Activated naive CD8-positive, alpha-beta T cell treated with anti-CD3 and anti-CD28 coated beads, Interleukin-2, amount 10 ng/mL, durations not matched to agents 7 days and 5 days (primary cell): Measurements from ENCODE around the gene CROCC2. TPM values are rescaled to one million over a fixed set of nuclear protein-coding genes. Genes with fewer than 3 reads are reported as not detected.

Experiments used
- ATAC-seq: fragments of 150-1000 bp; cut with Tn5 transposase; one replicate; pipeline ENCODE4 v1.10.0; 2021; ENCODE audit warnings: low read depth, moderate library complexity
- POLR2A ChIA-PET: fragments of 350-600 bp; sonication (Branson Sonifier 250); formaldehyde crosslinking; loops from one replicate; lab custom pipeline; 2021; ENCODE audit warnings: antibody characterized with exemption; lab: Charles Lee
- DNase-seq: peaks from one replicate; pipeline ENCODE4 v3.0.0; 2021
- H3K27ac Mint-ChIP-seq: one replicate; pipeline ENCODE4 v1.8.0; 2022; ENCODE audit warnings: mild to moderate bottlenecking, mixed read lengths
- H3K27me3 Mint-ChIP-seq: one replicate; pipeline ENCODE4 v1.8.0; 2022; ENCODE audit warnings: mild to moderate bottlenecking, moderate library complexity, mixed read lengths
- H3K36me3 Mint-ChIP-seq: one replicate; pipeline ENCODE4 v1.8.0; 2021; ENCODE audit warnings: mild to moderate bottlenecking, mixed read lengths
- H3K4me1 Mint-ChIP-seq: one replicate; pipeline ENCODE4 v1.8.0; 2021; ENCODE audit warnings: mixed read lengths
- H3K4me3 Mint-ChIP-seq: one replicate; pipeline ENCODE4 v1.8.0; 2022; ENCODE audit warnings: mild to moderate bottlenecking, moderate library complexity, mixed read lengths
- H3K9me3 Mint-ChIP-seq: one replicate; pipeline ENCODE4 v1.8.0; 2021; ENCODE audit warnings: mixed read lengths
- total RNA-seq, 2 experiments: library from RNA; stranded (reverse); gene quantifications; one replicate each; pipeline ENCODE4 v1.2.3, GENCODE V29; 2021

CROCC2 gene
- total RNA-seq, 2 experiments from 2014 or later, result not detected

DNA sequence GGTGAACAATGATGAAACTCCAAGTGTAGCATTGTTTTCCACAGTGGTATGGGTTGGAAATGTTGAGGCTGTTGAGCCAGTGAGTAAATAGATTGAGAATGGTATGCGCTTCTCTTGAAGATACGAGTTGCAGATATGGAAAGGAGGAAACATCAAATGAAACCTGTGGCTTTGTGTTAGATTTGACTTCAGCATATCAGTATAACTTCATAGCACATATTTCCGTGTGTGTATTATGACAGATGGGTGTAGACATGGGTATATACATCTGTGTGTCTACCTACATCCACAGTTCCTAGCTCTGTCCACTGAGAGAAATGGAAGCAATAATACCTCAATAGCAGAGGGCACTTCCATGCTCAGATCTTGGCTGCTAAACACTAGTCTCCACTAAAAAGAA lies 100.3 kb downstream of the CROCC2 start:
- H3K4me1 Mint-ChIP-seq, result peaks cover 17% of the 10 kb centered on the region

DNA sequence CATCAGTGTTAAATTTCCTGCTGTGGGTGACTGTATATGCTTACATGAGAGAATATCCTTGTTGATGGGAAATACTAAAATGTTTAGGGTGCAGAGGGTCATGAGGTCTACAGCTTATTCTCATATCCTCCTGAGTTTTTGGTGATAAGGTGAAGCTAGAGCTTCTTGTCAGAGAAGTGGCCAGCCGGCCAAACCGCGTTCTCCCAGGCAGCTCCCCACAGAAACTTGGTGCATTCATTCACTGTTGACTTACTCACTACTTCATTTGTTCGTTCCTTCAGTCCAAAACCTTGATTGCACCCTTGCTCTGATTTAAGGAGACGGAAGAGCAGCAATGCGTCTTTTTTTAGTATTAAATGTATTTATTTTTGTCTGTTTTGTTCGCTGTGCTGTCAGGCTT lies 101.0 kb downstream of the CROCC2 start:
- DNase-seq (no peak), ATAC-seq (no peak)
- Mint-ChIP-seq H3K27ac (no peak overlapping the region), H3K36me3 (peaks cover 2% of the 10 kb centered on the region), H3K4me3 (no peak overlapping the region), H3K27me3 (peaks cover 3% of the 10 kb centered on the region), H3K9me3 (peaks cover 9% of the 10 kb centered on the region), H3K4me1 (peaks cover 17% of the 10 kb centered on the region)
- POLR2A ChIA-PET, result no interaction called here

More for the DNA sequence above, 100.3 kb downstream of the CROCC2 start:
- no peak overlapping the region for H3K27ac Mint-ChIP-seq
- no peak overlapping the region for H3K4me3 Mint-ChIP-seq
- no peak for ATAC-seq
- peaks cover 3% of the 10 kb centered on the region for H3K27me3 Mint-ChIP-seq
- POLR2A ChIA-PET, result no interaction called here
- H3K9me3 Mint-ChIP-seq, result peaks cover 9% of the 10 kb centered on the region
- H3K36me3 Mint-ChIP-seq, result peaks cover 2% of the 10 kb centered on the region
- DNase-seq, result no peak

DNA sequence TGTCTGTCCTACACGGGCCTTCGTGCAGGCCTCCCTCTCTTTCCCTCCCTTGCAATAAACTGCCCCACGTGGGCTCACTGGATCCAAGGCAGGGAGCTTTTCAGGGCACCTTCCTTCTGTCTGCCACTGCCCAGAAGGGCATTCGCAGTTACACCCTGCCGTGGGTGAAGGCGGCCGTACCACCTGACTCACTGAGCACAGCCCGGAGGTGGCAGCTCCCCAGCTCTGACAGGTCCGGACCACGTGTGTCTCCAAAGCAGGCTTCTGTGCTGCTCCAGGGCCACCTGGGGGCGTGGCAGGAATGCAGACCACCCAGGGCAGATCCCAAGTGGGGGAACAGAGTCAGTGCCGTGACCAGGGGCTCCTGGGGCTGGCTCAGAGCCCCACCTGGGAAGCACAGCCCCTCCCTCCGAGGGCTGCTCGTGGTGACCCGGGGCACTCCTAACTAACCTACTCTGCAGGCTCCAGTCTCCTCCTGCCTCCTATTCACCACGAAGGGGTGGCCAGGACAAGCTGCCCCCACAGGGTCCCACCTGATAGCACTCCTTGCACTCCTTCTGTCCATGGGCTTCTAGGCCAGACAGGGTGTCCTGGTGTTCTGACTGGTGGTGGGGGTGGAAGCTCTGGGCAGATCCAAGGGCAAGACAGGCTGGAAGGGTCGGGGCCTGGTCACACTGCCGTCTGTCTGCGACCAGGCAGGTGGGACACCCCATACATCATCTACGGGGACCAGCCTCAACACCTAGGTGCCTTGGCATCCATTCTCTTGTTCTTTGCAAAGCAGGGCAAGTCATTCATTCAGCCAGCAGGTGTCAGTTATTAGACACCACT lies 102.0 kb downstream of the CROCC2 start:
- peak; percentile 28 for DNase-seq
- Mint-ChIP-seq H3K27ac (no peak overlapping the region), H3K4me1 (peaks cover 20% of the 10 kb centered on the region), H3K9me3 (peaks cover 9% of the 10 kb centered on the region), H3K36me3 (peaks cover 2% of the 10 kb centered on the region), H3K4me3 (no peak overlapping the region), H3K27me3 (peaks cover 3% of the 10 kb centered on the region)
- no peak for ATAC-seq
- POLR2A ChIA-PET, result no interaction called here

DNA sequence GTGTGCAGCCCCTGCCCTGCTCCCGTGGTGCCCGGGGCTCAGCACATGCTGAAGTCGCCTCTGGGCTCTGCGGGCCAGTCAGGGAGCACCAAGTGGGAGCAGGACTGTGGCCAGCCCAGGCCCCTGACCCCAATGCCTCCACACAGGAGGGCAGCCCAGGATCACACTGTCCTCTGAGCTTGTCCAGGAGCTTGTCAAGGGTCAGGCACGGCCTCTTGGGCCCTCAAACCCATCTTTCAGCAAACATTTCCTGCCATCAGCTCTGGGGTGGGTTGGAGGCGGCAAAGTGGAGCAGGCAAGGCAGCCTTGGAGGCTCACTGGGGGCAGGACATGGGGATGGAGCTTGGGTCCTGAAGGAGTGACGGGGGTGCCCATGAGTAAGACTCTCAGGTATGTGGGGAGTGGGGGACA lies 102.6 kb downstream of the CROCC2 start:
- POLR2A ChIA-PET, result no interaction called here
- no peak for DNase-seq

DNA sequence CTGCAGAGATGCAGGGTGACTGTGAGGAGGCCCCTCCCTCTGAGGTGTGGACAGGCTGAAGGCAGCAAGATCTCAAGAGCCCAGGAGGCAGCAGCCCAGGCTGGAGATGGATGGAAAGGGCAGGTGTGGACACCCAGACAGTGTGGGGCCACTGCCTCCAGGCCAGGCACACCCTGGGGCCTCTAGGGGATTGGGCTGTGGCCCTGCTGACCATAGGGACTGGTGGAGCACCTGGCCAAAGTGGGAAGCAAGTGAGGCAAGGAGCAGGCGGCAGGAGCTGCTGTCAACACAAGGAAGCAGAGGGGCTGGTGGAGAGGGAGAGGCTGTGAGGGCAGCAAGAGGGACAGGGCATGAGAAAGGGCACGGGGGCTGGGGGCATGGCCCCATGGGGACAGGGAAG lies 103.1 kb downstream of the CROCC2 start:
- peak overlapping the region; percentile 43 for H3K4me3 Mint-ChIP-seq
- ATAC-seq (no peak), DNase-seq (no peak)
- no peaks in the 10 kb centered on the region for H3K36me3 Mint-ChIP-seq
- peaks cover 18% of the 10 kb centered on the region for H3K4me1 Mint-ChIP-seq
- H3K27ac Mint-ChIP-seq, result peak overlapping the region; percentile 87
- POLR2A ChIA-PET, result interaction anchor here (0.5 to 0.8 kb wide), 3 partner anchors 15 to 983 kb away, joined by 3 read pairs; no protein-coding TSS in a partner anchor
- H3K9me3 Mint-ChIP-seq, result peaks cover 4% of the 10 kb centered on the region
- peaks cover 3% of the 10 kb centered on the region for H3K27me3 Mint-ChIP-seq

More for the DNA sequence above, 102.6 kb downstream of the CROCC2 start:
- Mint-ChIP-seq H3K4me1 (peaks cover 20% of the 10 kb centered on the region), H3K9me3 (peaks cover 6% of the 10 kb centered on the region), H3K27ac (peak overlapping the region; percentile 87), H3K36me3 (peaks cover 2% of the 10 kb centered on the region), H3K4me3 (peak overlapping the region; percentile 43), H3K27me3 (peaks cover 3% of the 10 kb centered on the region)
- no peak for ATAC-seq

DNA sequence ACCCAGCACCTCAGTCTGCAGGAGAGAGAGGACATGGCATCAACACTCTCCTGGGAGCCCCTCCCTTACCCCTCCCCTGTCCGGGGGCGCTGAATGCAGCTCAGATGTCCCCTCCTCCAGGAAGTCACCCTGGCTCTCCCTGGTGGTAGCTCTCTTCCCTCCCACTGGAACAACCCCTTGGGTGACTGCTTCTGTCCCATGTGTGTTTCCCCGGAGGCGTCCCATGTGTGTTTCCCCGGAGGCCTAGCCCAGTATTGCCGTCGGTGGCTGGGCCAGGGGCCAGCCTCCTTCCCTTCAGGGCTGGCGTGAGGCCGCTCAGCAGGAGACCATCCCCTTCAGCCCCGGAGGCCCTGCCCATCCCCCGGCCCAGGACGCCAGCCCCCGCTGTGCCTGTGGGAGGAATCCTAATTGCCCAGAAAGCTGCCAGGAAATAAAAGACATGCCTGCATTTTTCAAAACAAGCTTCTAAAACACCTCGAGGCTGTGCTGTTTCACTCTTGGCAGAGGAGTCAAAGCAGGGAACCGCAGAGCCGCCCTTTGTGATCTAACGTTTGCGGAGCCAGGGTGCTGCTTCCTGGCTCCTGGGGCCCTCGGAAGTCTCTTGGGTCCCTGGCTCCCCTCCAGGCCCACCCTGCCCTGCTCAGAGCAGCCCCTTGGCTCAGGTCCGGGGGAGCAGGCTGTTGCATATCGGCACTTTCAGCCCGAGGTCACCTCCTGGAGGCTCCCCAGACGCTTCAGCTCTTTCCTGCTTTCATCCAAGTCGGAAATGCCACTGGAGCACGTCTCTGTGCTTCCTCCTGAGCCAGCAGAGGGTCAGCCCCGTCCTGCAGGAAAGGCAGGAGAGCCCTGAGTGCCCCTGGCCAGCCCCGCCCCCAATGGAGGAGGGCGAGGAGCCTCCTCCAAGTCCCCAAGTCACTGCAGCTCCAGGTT lies 103.7 kb downstream of the CROCC2 start:
- H3K36me3 Mint-ChIP-seq, result no peaks in the 10 kb centered on the region
- H3K4me1 Mint-ChIP-seq, result peaks cover 18% of the 10 kb centered on the region
- POLR2A ChIA-PET, result interaction anchor here (0.5 to 0.9 kb wide), 5 partner anchors 11 to 984 kb away, joined by 3 to 4 read pairs (median 3); partner anchors contain the start of genes PASK and SNED1
- ATAC-seq (peak; percentile 83), DNase-seq (peak; percentile 65)
- H3K9me3 Mint-ChIP-seq, result peaks cover 4% of the 10 kb centered on the region
- H3K27ac Mint-ChIP-seq, result peak overlapping the region; percentile 87
- H3K4me3 Mint-ChIP-seq, result peak overlapping the region; percentile 60
- H3K27me3 Mint-ChIP-seq, result peaks cover 3% of the 10 kb centered on the region

DNA sequence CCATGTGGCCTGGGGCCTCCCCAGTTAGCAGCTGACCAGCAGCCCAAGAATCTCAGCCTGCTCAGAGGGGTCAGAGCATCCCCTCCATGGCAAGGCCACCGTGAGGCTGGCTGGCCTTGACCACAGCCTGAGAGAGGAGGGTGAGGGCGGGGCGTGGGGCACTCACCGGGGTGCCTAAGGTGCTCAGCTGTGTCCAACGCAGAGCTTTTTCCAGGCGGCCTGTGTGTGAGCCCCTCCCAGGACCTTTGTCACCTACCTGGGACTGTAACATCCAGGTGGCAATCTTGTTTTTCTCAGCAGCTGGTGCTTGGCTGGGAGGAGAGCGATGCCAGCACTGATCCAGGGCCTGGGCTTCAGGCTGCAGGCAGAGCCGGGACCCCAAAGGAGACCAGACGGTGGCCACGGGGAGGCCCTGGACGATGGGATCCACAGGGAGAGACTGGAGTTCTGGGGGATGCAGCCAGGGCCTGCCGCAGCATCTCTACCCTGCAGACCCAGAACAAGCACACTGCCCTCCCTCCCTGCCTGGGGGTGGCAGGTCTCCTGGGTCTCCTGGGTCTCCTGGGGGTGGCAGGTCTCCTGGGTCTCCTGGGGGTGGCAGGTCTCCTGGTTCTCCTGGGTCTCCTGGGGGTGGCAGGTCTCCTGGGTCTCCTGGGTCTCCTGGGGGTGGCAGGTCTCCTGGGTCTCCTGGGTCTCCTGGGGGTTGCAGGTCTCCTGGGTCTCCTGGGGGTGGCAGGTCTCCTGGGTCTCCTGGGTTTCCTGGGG lies 104.6 kb downstream of the CROCC2 start:
- no peaks in the 10 kb centered on the region for H3K36me3 Mint-ChIP-seq
- peaks cover 3% of the 10 kb centered on the region for H3K27me3 Mint-ChIP-seq
- peak; percentile 1 for ATAC-seq
- POLR2A ChIA-PET, result interaction anchor here (0.9 kb wide), 2 partner anchors 12 to 138 kb away, joined by 3 to 4 read pairs; partner anchors contain the start of genes PASK and SNED1
- H3K9me3 Mint-ChIP-seq, result peaks cover 4% of the 10 kb centered on the region
- no peak overlapping the region for H3K4me3 Mint-ChIP-seq
- H3K27ac Mint-ChIP-seq, result peak overlapping the region; percentile 87
- peaks cover 18% of the 10 kb centered on the region for H3K4me1 Mint-ChIP-seq
- peak; percentile 35 for DNase-seq

DNA sequence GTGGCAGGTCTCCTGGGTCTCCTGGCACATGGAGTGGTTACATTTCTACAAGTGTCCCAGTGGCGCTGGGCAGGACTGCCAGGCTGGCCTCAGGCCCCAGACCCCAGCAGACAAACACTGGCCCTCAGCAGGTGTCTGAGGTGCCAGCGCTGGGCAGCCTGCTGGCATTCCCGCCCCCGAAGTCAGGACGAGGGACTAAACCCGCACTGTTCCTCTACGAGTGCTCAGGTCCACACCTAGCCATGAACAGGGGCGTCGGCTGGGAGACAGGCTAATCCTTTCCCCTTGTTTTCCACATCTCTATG lies 105.1 kb downstream of the CROCC2 start:
- Mint-ChIP-seq H3K27me3 (peaks cover 3% of the 10 kb centered on the region), H3K4me1 (peaks cover 18% of the 10 kb centered on the region), H3K27ac (no peak overlapping the region), H3K36me3 (no peaks in the 10 kb centered on the region), H3K4me3 (no peak overlapping the region), H3K9me3 (peaks cover under 1% of the 10 kb centered on the region)
- DNase-seq (peak; percentile 31), ATAC-seq (no peak)
- POLR2A ChIA-PET, result no interaction called here

DNA sequence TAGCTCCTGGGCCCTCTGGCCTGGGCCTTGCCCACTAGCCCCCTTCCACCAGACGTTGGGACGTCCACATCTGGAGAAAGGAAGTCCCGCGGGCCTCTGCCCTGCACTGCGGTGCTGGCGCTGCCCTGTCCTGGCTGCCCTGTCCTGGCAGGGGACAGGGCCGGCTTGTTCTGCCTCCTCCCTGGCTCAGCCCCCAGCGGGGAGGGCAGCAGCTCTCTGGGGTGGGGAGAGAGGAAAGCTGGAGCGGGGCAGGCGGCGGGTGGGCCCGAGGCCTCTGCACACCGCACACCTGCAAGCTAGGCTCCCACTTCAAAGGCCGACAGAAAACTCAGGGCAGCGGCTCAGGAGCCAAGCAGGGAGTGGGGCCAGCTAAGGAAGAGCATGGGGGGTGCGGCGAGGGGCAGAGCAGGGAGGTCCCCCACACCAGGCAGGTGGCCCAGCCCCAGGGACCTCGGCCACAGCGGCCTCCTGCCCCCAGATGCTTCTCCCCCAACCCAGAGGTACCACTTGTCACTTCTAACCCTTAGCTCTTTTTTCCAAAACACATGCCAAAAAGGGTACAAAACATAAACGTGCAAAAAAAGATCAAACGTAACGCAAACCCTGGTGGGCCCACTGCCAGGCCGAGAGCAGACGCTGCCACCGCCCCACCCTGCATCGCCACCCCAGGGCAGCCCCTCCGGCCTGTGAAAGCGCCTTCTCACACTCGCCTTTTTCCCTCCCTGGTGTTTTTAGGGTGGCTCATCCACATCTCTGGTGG lies 105.8 kb downstream of the CROCC2 start:
- peak; percentile 34 for DNase-seq
- POLR2A ChIA-PET, result interaction anchor here (0.5 kb wide), 1 partner anchor 38 kb away, joined by 3 read pairs; no protein-coding TSS in a partner anchor
- Mint-ChIP-seq H3K4me3 (no peak overlapping the region), H3K27me3 (no peaks in the 10 kb centered on the region), H3K36me3 (no peaks in the 10 kb centered on the region), H3K27ac (peak overlapping the region; percentile 46), H3K4me1 (peaks cover 16% of the 10 kb centered on the region), H3K9me3 (no peaks in the 10 kb centered on the region)
- peak; percentile 9 for ATAC-seq

DNA sequence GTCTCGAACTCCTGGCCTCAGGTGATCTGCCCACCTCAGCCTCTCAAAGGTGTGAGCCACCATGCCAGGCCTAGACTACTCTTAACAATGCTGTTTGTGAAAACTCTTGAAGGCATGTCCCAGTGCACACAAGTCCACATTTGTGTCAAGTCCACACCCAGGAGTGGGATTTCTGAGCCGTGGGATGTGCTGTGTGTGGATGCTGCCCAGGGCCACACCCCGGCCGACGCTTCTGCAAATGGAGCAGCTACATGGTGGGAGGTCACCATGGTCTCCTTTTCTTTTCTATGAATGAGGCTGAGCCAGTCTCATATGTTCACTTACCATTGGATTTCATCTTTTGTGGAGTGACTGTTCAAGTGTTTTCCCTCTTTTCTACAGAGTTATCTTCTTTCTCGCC lies 108.1 kb downstream of the CROCC2 start:
- POLR2A ChIA-PET, result no interaction called here
- no peak overlapping the region for H3K4me3 Mint-ChIP-seq
- H3K27me3 Mint-ChIP-seq, result no peaks in the 10 kb centered on the region
- H3K36me3 Mint-ChIP-seq, result no peaks in the 10 kb centered on the region
- peaks cover 11% of the 10 kb centered on the region for H3K4me1 Mint-ChIP-seq
- no peak overlapping the region for H3K27ac Mint-ChIP-seq
- no peaks in the 10 kb centered on the region for H3K9me3 Mint-ChIP-seq
- ATAC-seq, result no peak
- DNase-seq, result no peak

DNA sequence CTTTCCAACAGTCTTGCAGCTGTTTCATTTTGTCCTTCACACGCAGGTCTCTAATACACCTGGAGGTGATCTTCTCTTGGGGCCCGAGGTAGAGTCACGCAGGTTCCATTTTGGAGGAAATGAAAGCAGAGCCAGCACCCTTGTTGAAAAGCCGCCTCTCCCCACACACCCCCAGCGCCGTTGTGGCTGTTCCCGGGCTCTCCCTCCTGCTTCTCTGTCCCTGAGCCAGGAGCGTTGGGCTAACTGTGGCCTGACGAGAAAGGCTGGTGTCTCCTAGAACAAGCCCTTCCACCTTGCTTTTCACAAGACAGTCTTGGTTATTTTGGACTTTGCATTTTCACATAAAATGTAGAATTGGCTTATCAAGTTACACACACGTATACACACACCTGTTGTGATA lies 108.6 kb downstream of the CROCC2 start:
- Mint-ChIP-seq H3K36me3 (no peaks in the 10 kb centered on the region), H3K9me3 (no peaks in the 10 kb centered on the region), H3K27ac (no peak overlapping the region), H3K4me3 (no peak overlapping the region), H3K27me3 (no peaks in the 10 kb centered on the region), H3K4me1 (peaks cover 9% of the 10 kb centered on the region)
- no peak for ATAC-seq
- POLR2A ChIA-PET, result no interaction called here
- no peak for DNase-seq

DNA sequence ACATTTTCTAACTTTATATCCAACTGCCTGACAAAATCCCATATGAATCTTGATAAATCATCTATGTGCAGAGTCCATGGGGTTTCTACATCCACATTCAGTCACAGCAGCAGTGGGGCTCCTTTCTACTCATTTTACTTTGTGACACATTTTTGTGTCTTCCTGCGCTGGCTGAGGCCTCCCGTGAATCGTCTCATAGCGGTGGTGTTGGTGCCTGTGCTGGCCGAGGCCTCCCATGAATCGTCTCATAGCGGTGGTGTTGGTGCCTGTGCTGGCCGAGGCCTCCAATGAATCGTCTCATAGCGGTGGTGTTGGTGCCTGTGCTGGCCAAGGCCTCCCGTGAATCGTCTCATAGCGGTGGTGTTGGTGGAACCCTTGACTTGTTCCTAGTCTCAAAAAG lies 109.3 kb downstream of the CROCC2 start:
- Mint-ChIP-seq H3K4me1 (peaks cover 3% of the 10 kb centered on the region), H3K4me3 (no peak overlapping the region), H3K27ac (no peak overlapping the region), H3K9me3 (no peaks in the 10 kb centered on the region), H3K27me3 (no peaks in the 10 kb centered on the region), H3K36me3 (no peaks in the 10 kb centered on the region)
- ATAC-seq (no peak), DNase-seq (no peak)
- POLR2A ChIA-PET, result no interaction called here
